Esophagus (tissue), 2 donors: ENCODE measurements around the gene MRPL18. TPM values are rescaled to one million over a fixed set of nuclear protein-coding genes. Genes with fewer than 3 reads are reported as not detected.
"Not testable (repeated sequence)": the region's sequence is repeated elsewhere in the genome, so short reads cannot be mapped to it uniquely, and the experiment has no call there.

Experiments used
- H3K27ac ChIP-seq, 2 donors: one replicate each; pipeline ENCODE4 v1.5.1; 2013; ENCODE audit warnings: low read depth in 2 of 2, mild to moderate bottlenecking in 2 of 2, inconsistent platforms in 1 of 2, low read length in 1 of 2, moderate library complexity in 1 of 2
- H3K27me3 ChIP-seq, 2 donors: one replicate each; pipeline ENCODE4 v1.6.1; 2013; ENCODE audit warnings: low read length in 2 of 2, control low read depth in 1 of 2, mild to moderate bottlenecking in 1 of 2; ENCODE audit not compliant: insufficient read depth in 2 of 2, control insufficient read depth in 1 of 2
- H3K36me3 ChIP-seq, 2 donors: one replicate each; pipeline ENCODE4 v1.6.1; 2013; ENCODE audit warnings: low read length in 1 of 2; ENCODE audit not compliant: control insufficient read depth in 2 of 2, insufficient read depth in 2 of 2
- H3K4me1 ChIP-seq, 2 donors: one replicate each; pipeline ENCODE4 v1.6.1; 2013; ENCODE audit warnings: low read length in 1 of 2; ENCODE audit not compliant: control insufficient read depth in 2 of 2, insufficient read depth in 2 of 2
- H3K4me3 ChIP-seq, 2 donors: one replicate each; pipeline ENCODE4 v1.5.1; 2013; ENCODE audit warnings: low read length in 2 of 2, mild to moderate bottlenecking in 2 of 2, low read depth in 1 of 2, moderate library complexity in 1 of 2
- H3K9me3 ChIP-seq, 2 donors: one replicate each; pipeline ENCODE4 v1.6.1; 2013; ENCODE audit warnings: mild to moderate bottlenecking in 2 of 2, low read depth in 1 of 2, low read length in 1 of 2, moderate library complexity in 1 of 2; ENCODE audit not compliant: control insufficient read depth in 2 of 2, insufficient read depth in 1 of 2
- WGBS, 2 donors: extraction: QIAGEN DNeasy Blood & Tissue Kit; methylation state at CpG; one replicate each; pipeline ENCODE4 v1.1.7; 2013; 5-methylcytosine and 5-hydroxymethylcytosine counted together
- polyA plus RNA-seq, 2 donors: library from polyadenylated mRNA; stranded (reverse); fragments of 200-250 nt; gene quantifications; one replicate each; pipeline ENCODE4 v1.2.3, GENCODE V29; 2013
- donor health status: healthy with polysubstance abuse.
- donor health status: Bipolar disorder and iron deficiency.

MRPL18 gene
- polyA plus RNA-seq, 2 donors, result 64.0 to 117 TPM

GRCh38 chr6:159794976-159795375 is 4.7 kb downstream of the MRPL18 start:
- not testable (repeated sequence) for H3K36me3 ChIP-seq, H3K9me3 ChIP-seq, H3K27me3 ChIP-seq, H3K4me3 ChIP-seq, H3K27ac ChIP-seq, H3K4me1 ChIP-seq
- 60 to 83% methylated on average over 8 of the region's 8 CpGs for WGBS, 2 donors

- WGBS, 2 donors, result 36 to 49% methylated on average over 1 of the region's 1 CpG
- no peaks in the 10 kb centered on the region for H3K9me3 ChIP-seq
- H3K36me3 ChIP-seq, result peaks cover 7 to 10% of the 10 kb centered on the region in 2 donors
- H3K27me3 ChIP-seq, result no peaks in the 10 kb centered on the region
- H3K27ac ChIP-seq, result no peak overlapping the region
- no peak overlapping the region for H3K4me3 ChIP-seq
- H3K4me1 ChIP-seq, result no peaks in the 10 kb centered on the region
Observed at GRCh38 chr6:159797554-159797953, 7.3 kb downstream of the MRPL18 start.

- no peak within 1 kb of the TSS for H3K27ac ChIP-seq
- H3K4me3 ChIP-seq, result no peak within 1 kb of the TSS
- H3K27me3 ChIP-seq, result no peaks in the 10 kb centered on the region
- no peaks in the 10 kb centered on the region for H3K4me1 ChIP-seq
- no peaks in the 10 kb centered on the region for H3K9me3 ChIP-seq
- peaks cover 7 to 10% of the 10 kb centered on the region in 2 donors for H3K36me3 ChIP-seq
- 87 to 91% methylated on average over 49 to 50 of the region's 50 CpGs for WGBS, 2 donors
Observed at GRCh38 chr6:159800141-159800865, 10.0 kb downstream of the MRPL18 start, which contains the start of gene PNLDC1. Gene PNLDC1 (plus strand): TSS chr6:159800276. CDS start chr6:159800308, 32 bp downstream.

- WGBS, 2 donors, result 83 to 85% methylated on average over 8 of the region's 8 CpGs
- H3K36me3 ChIP-seq, result peaks cover 6 to 7% of the 10 kb centered on the region in 2 donors
- no peaks in the 10 kb centered on the region for H3K9me3 ChIP-seq
- H3K4me1 ChIP-seq, result no peaks in the 10 kb centered on the region
- H3K4me3 ChIP-seq, result no peak overlapping the region
- H3K27me3 ChIP-seq, result no peaks in the 10 kb centered on the region
- no peak overlapping the region for H3K27ac ChIP-seq
Observed at GRCh38 chr6:159801935-159802334, 11.7 kb downstream of the MRPL18 start.

- Histone ChIP-seq H3K27ac (no peak overlapping the region), H3K27me3 (no peaks in the 10 kb centered on the region), H3K4me1 (no peaks in the 10 kb centered on the region), H3K36me3 (peaks cover 0 to 3% of the 10 kb centered on the region in 2 donors), H3K9me3 (no peaks in the 10 kb centered on the region), H3K4me3 (no peak overlapping the region)
- 77% methylated on average over 10 of the region's 10 CpGs for WGBS, 2 donors
Observed at GRCh38 chr6:159804504-159804903, 14.2 kb downstream of the MRPL18 start.

GRCh38 chr6:159805440-159806020 is 15.3 kb downstream of the MRPL18 start:
- H3K27me3 ChIP-seq, result no peaks in the 10 kb centered on the region
- no peaks in the 10 kb centered on the region for H3K9me3 ChIP-seq
- H3K4me1 ChIP-seq, result no peaks in the 10 kb centered on the region
- WGBS, 2 donors, result 91 to 95% methylated on average over 6 of the region's 6 CpGs
- no peak overlapping the region for H3K4me3 ChIP-seq
- no peaks in the 10 kb centered on the region for H3K36me3 ChIP-seq
- H3K27ac ChIP-seq, result no peak overlapping the region

GRCh38 chr6:159806021-159806458 is 15.8 kb downstream of the MRPL18 start:
- H3K36me3 ChIP-seq, result no peaks in the 10 kb centered on the region
- H3K4me3 ChIP-seq, result no peak overlapping the region
- H3K27ac ChIP-seq, result no peak overlapping the region
- 90% methylated on average over 9 of the region's 9 CpGs for WGBS, 2 donors
- no peaks in the 10 kb centered on the region for H3K9me3 ChIP-seq
- no peaks in the 10 kb centered on the region for H3K4me1 ChIP-seq
- no peaks in the 10 kb centered on the region for H3K27me3 ChIP-seq

GRCh38 chr6:159807150-159807858 is 17.0 kb downstream of the MRPL18 start:
- Histone ChIP-seq H3K27ac (no peak overlapping the region), H3K4me1 (no peaks in the 10 kb centered on the region), H3K4me3 (no peak overlapping the region), H3K9me3 (no peaks in the 10 kb centered on the region), H3K36me3 (no peaks in the 10 kb centered on the region), H3K27me3 (no peaks in the 10 kb centered on the region)
- WGBS, 2 donors, result 74 to 76% methylated on average over 5 of the region's 5 CpGs

GRCh38 chr6:159808647-159809046 is 18.4 kb downstream of the MRPL18 start:
- Histone ChIP-seq H3K36me3 (no peaks in the 10 kb centered on the region), H3K4me1 (no peaks in the 10 kb centered on the region), H3K27me3 (no peaks in the 10 kb centered on the region), H3K9me3 (no peaks in the 10 kb centered on the region), H3K4me3 (no peak overlapping the region), H3K27ac (no peak overlapping the region)
- 83 to 87% methylated on average over 6 of the region's 6 CpGs for WGBS, 2 donors
